Measurements from ENCODE around the gene FAM168A.

The FAM168A gene

GRCh38 chr11:73394416-73395296 lies 203.3 kb downstream of the FAM168A start:
- no peak for TF ChIP-seq CTCF (IDR thresholded peaks at IDR 0.05; ENCODE audit: low read depth, low read length)
- DNase-seq (ENCODE audit: low read depth in 2 of 2) = no peak
- no peak overlapping the region for H3K4me3 ChIP-seq (replicated peaks in 1 of 2; ENCODE audit: low read depth in 2 of 2, low read length in 2 of 2)

GRCh38 chr11:73393479-73394415 lies 204.2 kb downstream of the FAM168A start:
- H3K4me3 ChIP-seq (replicated peaks in 1 of 2; ENCODE audit: low read depth in 2 of 2, low read length in 2 of 2) = no peak overlapping the region
- DNase-seq (ENCODE audit: low read depth in 2 of 2) = peak; percentile 89 to 90
- peak; percentile 87 for TF ChIP-seq CTCF (IDR thresholded peaks at IDR 0.05; ENCODE audit: low read depth, low read length)

- no peak overlapping the region for H3K4me3 ChIP-seq (replicated peaks in 1 of 2; ENCODE audit: low read depth in 2 of 2, low read length in 2 of 2)
- TF ChIP-seq CTCF (IDR thresholded peaks at IDR 0.05; ENCODE audit: low read depth, low read length) = no peak
- DNase-seq (ENCODE audit: low read depth in 2 of 2) = peak in 1 of 2 donors; percentile 40
These were observed 204.9 kb downstream of the FAM168A start for GRCh38 chr11:73393011-73393380.

DNA sequence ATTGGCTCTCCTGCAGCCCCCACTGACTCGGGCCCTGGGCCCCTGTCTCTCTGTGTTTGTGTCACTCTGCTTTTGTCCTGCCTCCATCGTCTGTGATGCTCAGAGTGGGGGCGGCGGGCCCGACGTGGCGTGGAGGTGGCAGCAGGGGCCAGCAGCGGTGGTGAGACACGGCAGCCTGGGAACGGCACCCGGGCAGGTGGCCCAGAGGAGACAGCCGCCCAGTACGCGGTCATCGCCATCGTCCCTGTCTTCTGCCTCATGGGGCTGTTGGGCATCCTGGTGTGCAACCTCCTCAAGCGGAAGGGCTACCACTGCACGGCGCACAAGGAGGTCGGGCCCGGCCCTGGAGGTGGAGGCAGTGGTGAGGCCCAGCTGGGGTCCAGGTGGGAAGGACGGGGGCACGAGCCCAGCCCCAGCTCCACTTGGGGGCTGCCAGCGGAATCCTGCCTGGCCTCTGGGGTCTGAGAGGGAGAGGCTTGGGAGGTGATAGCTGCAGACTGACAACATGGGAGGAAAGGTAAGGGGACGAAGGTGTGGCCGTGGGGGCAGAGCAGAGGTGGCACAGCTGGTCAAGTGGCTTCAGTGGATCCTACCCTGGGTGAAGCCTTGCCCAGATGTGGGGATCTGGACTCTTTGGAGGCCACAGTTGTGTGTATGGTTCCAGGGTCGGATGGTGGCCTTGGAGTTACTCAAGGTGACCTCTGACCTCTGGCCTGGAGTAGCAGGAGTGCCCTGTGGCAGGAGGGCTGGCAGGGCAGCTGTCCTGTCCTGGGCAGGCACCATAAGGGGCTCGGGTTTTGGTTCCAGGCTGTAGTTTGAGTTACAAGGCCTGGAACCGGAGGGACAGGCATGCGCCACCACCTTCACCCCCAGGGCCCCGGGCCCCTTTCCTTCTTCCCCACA lies 205.6 kb downstream of the FAM168A start:
- no peak for DNase-seq (ENCODE audit: low read depth in 2 of 2)
- no peak overlapping the region for H3K4me3 ChIP-seq (replicated peaks in 1 of 2; ENCODE audit: low read depth in 2 of 2, low read length in 2 of 2)
- TF ChIP-seq CTCF (IDR thresholded peaks at IDR 0.05; ENCODE audit: low read depth, low read length) = no peak

DNA sequence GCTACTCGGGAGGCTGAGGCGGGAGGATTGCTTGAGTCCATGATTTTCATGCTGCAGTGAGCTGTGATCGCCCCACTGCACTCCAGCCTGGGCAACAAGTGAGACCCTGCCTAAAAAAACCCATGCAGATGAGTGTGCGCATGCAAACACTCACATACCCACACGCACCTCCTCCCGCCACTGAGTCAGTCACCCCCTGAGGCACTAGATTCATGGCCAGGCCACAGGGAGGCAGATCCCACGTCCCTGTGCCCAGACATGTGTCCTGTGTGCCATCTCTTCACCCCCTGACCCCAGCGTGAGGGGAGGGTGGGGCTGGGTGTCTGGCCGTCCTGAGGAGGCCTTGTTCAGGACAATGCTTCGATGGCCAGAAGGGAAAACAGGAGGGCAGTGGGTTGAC lies 206.2 kb downstream of the FAM168A start:
- no peak overlapping the region for H3K4me3 ChIP-seq (replicated peaks in 1 of 2; ENCODE audit: low read depth in 2 of 2, low read length in 2 of 2)
- no peak for DNase-seq (ENCODE audit: low read depth in 2 of 2)
- TF ChIP-seq CTCF (IDR thresholded peaks at IDR 0.05; ENCODE audit: low read depth, low read length) = no peak
